Panc1 (cell line): Measurements from ENCODE around the gene ZMYM2. TPM values are rescaled to one million over a fixed set of nuclear protein-coding genes. Genes with fewer than 3 reads are reported as not detected.

Source experiments
- ATAC-seq: fragments of 200-7000 bp; cut with Tn5 transposase; 2 replicates; pipeline ENCODE4 v1.9.1; 2020; ENCODE audit warnings: mild to moderate bottlenecking, moderate library complexity
- BruUV-seq: library from RNA; stranded (reverse); fragments of 400-500 nt; replicated peaks from 2 replicates; lab custom pipeline; 2021; lab: Mats Ljungman, UMichigan
- CTCF ChIA-PET: fragments of 300-600 bp; sonication (Branson Sonifier 250); formaldehyde crosslinking; loops from one replicate; lab custom pipeline; 2022; ENCODE audit warnings: antibody characterized with exemption; lab: Charles Lee
- POLR2A ChIA-PET: fragments of 300-600 bp; sonication (Branson Sonifier 250); formaldehyde crosslinking; loops from one replicate; lab custom pipeline; 2022; ENCODE audit warnings: antibody characterized with exemption; lab: Charles Lee
- DNase-seq: peaks from one replicate; pipeline ENCODE4 v3.0.0-alpha.2; 2010; ENCODE audit warnings: low read depth, low spot score
- H3K27ac ChIP-seq: 2 replicates; pipeline ENCODE4 v1.5.1; 2011; ENCODE audit warnings: mild to moderate bottlenecking, low read length, inconsistent platforms
- H3K27me3 ChIP-seq: fragments of 200-500 bp; sonication (Bioruptor generic); 2 replicates; pipeline ENCODE4 v1.6.0; 2014; ENCODE audit warnings: low read length, inconsistent platforms; ENCODE audit not compliant: control insufficient read depth, insufficient read depth
- H3K36me3 ChIP-seq: fragments of 200-500 bp; sonication (Bioruptor generic); 2 replicates; pipeline ENCODE4 v1.5.1; 2014; ENCODE audit warnings: inconsistent platforms, mild to moderate bottlenecking, low read length, moderate library complexity; ENCODE audit not compliant: control insufficient read depth, insufficient read depth
- H3K4me1 ChIP-seq: 2 replicates; pipeline ENCODE4 v1.5.1; 2011; ENCODE audit warnings: inconsistent platforms, mild to moderate bottlenecking, low read length, moderate library complexity; ENCODE audit not compliant: control insufficient read depth, insufficient read depth
- H3K4me3 ChIP-seq, 2 experiments: 2 replicates each; pipeline ENCODE4 v1.5.1; 2011 to 2012; ENCODE audit warnings: low read depth in 2 of 2, low read length in 2 of 2, mild to moderate bottlenecking in 2 of 2, inconsistent platforms in 1 of 2, moderate library complexity in 1 of 2
- H3K9me3 ChIP-seq: fragments of 200-500 bp; sonication (Bioruptor generic); 2 replicates; pipeline ENCODE4 v1.5.1; 2014; ENCODE audit warnings: low read depth, mild to moderate bottlenecking, inconsistent platforms, low read length, moderate library complexity; ENCODE audit not compliant: control insufficient read depth, insufficient read depth
- CTCF ChIP-seq: fragments of 450-650 bp; IDR thresholded peaks from 2 replicates; pipeline ENCODE4 v1.5.1; 2017; ENCODE audit warnings: mild to moderate bottlenecking
- POLR2AphosphoS5 ChIP-seq: IDR thresholded peaks from 2 replicates; pipeline ENCODE4 v1.6.1; 2012; ENCODE audit warnings: mild to moderate bottlenecking, low read depth, low read length, moderate library complexity
- REST ChIP-seq, 2 experiments: IDR thresholded peaks; 2 replicates each; pipeline ENCODE4 v1.6.1; 2011 to 2012; ENCODE audit warnings: low read depth in 2 of 2, control low read depth in 1 of 2, low read length in 1 of 2, mild to moderate bottlenecking in 1 of 2, moderate library complexity in 1 of 2; ENCODE audit not compliant: insufficient read depth in 1 of 2
- SIN3A ChIP-seq: IDR thresholded peaks from 2 replicates; pipeline ENCODE4 v1.6.1; 2012; ENCODE audit warnings: low read depth, mild to moderate bottlenecking, low read length, moderate library complexity, borderline replicate concordance; ENCODE audit not compliant: insufficient read depth
- TCF7L2 ChIP-seq: IDR thresholded peaks from 2 replicates; pipeline ENCODE4 v1.6.1; 2011; ENCODE audit warnings: mild to moderate bottlenecking, low read depth, low read length, inconsistent platforms
- in situ Hi-C: cut with HindIII; loops from 2 replicates; pipeline ENCODE4 v1.10.0; 2016; ENCODE audit warnings: low sequenced_read_pairs, low pct_unique_long_range_greater_than_20kb
- intact Hi-C: fragments of 100-400 bp; cut with micrococcal nuclease; formaldehyde crosslinking; loops from one replicate; pipeline ENCODE4 v1.10.0; 2022; ENCODE audit not compliant: unreplicated experiment
- total RNA-seq: library from RNA; stranded (reverse); gene quantifications from one replicate; pipeline ENCODE4 v1.2.1, GENCODE V29; 2021; ENCODE audit not compliant: unreplicated experiment

ZMYM2 gene
- total RNA-seq, 1 experiment from 2014 or later, result 64.3 TPM

GRCh38 chr13:20101467-20102316, 143.2 kb downstream of the ZMYM2 start:
- intact Hi-C loops (no loop called here), in situ Hi-C loops (no loop called here)
- ChIA-PET CTCF (no interaction called here), POLR2A (no interaction called here)
- H3K4me3 ChIP-seq, result no peak overlapping the region
- no peak overlapping the region for H3K27ac ChIP-seq
- H3K27me3 ChIP-seq, result no peaks in the 10 kb centered on the region
- ATAC-seq (no peak), DNase-seq (no peak)
- no TSS peak for BruUV-seq
- H3K36me3 ChIP-seq, result no peaks in the 10 kb centered on the region
- TF ChIP-seq CTCF (no peak), REST (IDR thresholded peaks at IDR 0.05; ENCODE audit: insufficient read depth in 1 of 2, low read depth in 2 of 2, low read length in 1 of 2) (no peak), SIN3A (no peak), POLR2AphosphoS5 (no peak), TCF7L2 (no peak)
- no peaks in the 10 kb centered on the region for H3K4me1 ChIP-seq
- no peaks in the 10 kb centered on the region for H3K9me3 ChIP-seq

- Histone ChIP-seq H3K4me3 (no peak overlapping the region), H3K27ac (no peak overlapping the region), H3K27me3 (no peaks in the 10 kb centered on the region), H3K9me3 (no peaks in the 10 kb centered on the region), H3K4me1 (no peaks in the 10 kb centered on the region), H3K36me3 (no peaks in the 10 kb centered on the region)
- intact Hi-C loops, result no loop called here
- ATAC-seq, result no peak
- TF ChIP-seq REST (IDR thresholded peaks at IDR 0.05; ENCODE audit: insufficient read depth in 1 of 2, low read depth in 2 of 2, low read length in 1 of 2), result no peak
- TF ChIP-seq CTCF, result no peak
- TF ChIP-seq TCF7L2, result no peak
- TF ChIP-seq SIN3A, result no peak
- no peak for TF ChIP-seq POLR2AphosphoS5
- ChIA-PET POLR2A (interaction anchor here (0.7 kb wide), 1 partner anchor 209 kb away, joined by 14 read pairs; no protein-coding TSS in a partner anchor), CTCF (no interaction called here)
- no TSS peak for BruUV-seq
- no peak for DNase-seq
- in situ Hi-C loops, result no loop called here
These were observed 144.1 kb downstream of the ZMYM2 start for GRCh38 chr13:20102525-20103180.
